HepG2 (cell line): ENCODE results near the gene MTX2. TPM values are rescaled to one million over a fixed set of nuclear protein-coding genes. Genes with fewer than 3 reads are reported as not detected.

ENCODE experiments used
- ARNTL ChIP-seq: sonication (generic); formaldehyde crosslinking; IDR thresholded peaks from 2 replicates; pipeline ENCODE4 v1.4.0; 2020; ENCODE audit warnings: mild to moderate bottlenecking, missing genetic modification reagents
- ELF1 ChIP-seq: sonication (generic); formaldehyde crosslinking; IDR thresholded peaks from 2 replicates; pipeline ENCODE4 v1.4.0; 2020; ENCODE audit warnings: missing genetic modification reagents
- FOXJ3 ChIP-seq: sonication (generic); formaldehyde crosslinking; IDR thresholded peaks from 2 replicates; pipeline ENCODE4 v1.4.0; 2020; ENCODE audit warnings: missing genetic modification reagents, mild to moderate bottlenecking, borderline replicate concordance
- FOXP1 ChIP-seq, 2 experiments: fragments of 450-650 bp in 1 of 2; IDR thresholded peaks; 2 replicates each; pipeline ENCODE4 v1.6.1; 2017 to 2018; ENCODE audit warnings: antibody characterized with exemption in 1 of 2
- HOXD1 ChIP-seq: sonication (generic); formaldehyde crosslinking; IDR thresholded peaks from 2 replicates; pipeline ENCODE4 v1.5.0; 2020; ENCODE audit warnings: missing genetic modification reagents
- MBNL3 ChIP-seq: fragments of 250-450 bp; sonication (Bioruptor Pico); conservative IDR thresholded peaks from 2 replicates; pipeline ENCODE4 v1.8.0; 2022; ENCODE audit warnings: mild to moderate bottlenecking, inconsistent platforms
- MEIS2 ChIP-seq: sonication (generic); formaldehyde crosslinking; IDR thresholded peaks from 2 replicates; pipeline ENCODE4 v1.9.0; 2021; ENCODE audit warnings: mild to moderate bottlenecking, missing genetic modification reagents
- MIXL1 ChIP-seq: IDR thresholded peaks from 2 replicates; pipeline ENCODE4 v1.6.1; 2016
- RBM22 ChIP-seq: fragments of 200-400 bp; formaldehyde crosslinking; optimal IDR thresholded peaks from 2 replicates; pipeline ENCODE3; 2017; ENCODE audit warnings: mild to moderate bottlenecking, low read length, moderate library complexity
- SALL1 ChIP-seq: sonication (generic); formaldehyde crosslinking; IDR thresholded peaks from 2 replicates; pipeline ENCODE4 v1.8.0; 2022; ENCODE audit warnings: mild to moderate bottlenecking, missing genetic modification reagents
- SP4 ChIP-seq: sonication (generic); formaldehyde crosslinking; IDR thresholded peaks from 2 replicates; pipeline ENCODE4 v1.8.1; 2023; ENCODE audit warnings: mild to moderate bottlenecking, missing genetic modification reagents
- TGIF2 ChIP-seq: IDR thresholded peaks from 2 replicates; pipeline ENCODE4 v1.6.1; 2016; ENCODE audit warnings: control low read depth, missing compliant biosample characterization
- YY1 ChIP-seq: IDR thresholded peaks from 2 replicates; pipeline ENCODE4 v1.6.1; 2011; ENCODE audit warnings: low read length, low read depth, moderate library complexity, mild to moderate bottlenecking; ENCODE audit not compliant: insufficient read depth, insufficient replicate concordance
- ZNF10 ChIP-seq: sonication (generic); formaldehyde crosslinking; IDR thresholded peaks from 2 replicates; pipeline ENCODE4 v1.4.0; 2020; ENCODE audit warnings: mild to moderate bottlenecking, low read depth, missing genetic modification reagents, borderline replicate concordance
- ZNF33A ChIP-seq: sonication (generic); formaldehyde crosslinking; IDR thresholded peaks from 2 replicates; pipeline ENCODE4 v1.5.1; 2020; ENCODE audit warnings: missing genetic modification reagents, mild to moderate bottlenecking, moderate library complexity, borderline replicate concordance
- ZNF460 ChIP-seq: sonication (generic); formaldehyde crosslinking; IDR thresholded peaks from 2 replicates; pipeline ENCODE4 v1.5.1; 2020; ENCODE audit warnings: missing genetic modification reagents, mild to moderate bottlenecking, borderline replicate concordance
- ZSCAN31 ChIP-seq: sonication (generic); formaldehyde crosslinking; IDR thresholded peaks from 2 replicates; pipeline ENCODE4 v1.5.0; 2020; ENCODE audit warnings: low read depth, mild to moderate bottlenecking, missing genetic modification reagents
- polyA plus RNA-seq, 8 experiments: library from polyadenylated mRNA; depleted of rRNA in 3 of 8; stranded (reverse) in 7 of 8; unstranded in 1 of 8; fragments of >200 nt; fragmentation: Illumina TruSeq in 4 of 8; extraction: Trizol in 4 of 8; gene quantifications; 2 replicates each; pipeline versions ENCODE4 v1.2.1 to v1.2.3, GENCODE V29; 2011 to 2016; ENCODE audit warnings: low read depth in 4 of 8, missing spikeins in 1 of 8, mixed read lengths in 1 of 8; ENCODE audit not compliant: insufficient read depth in 1 of 8
- total RNA-seq, 5 experiments: library from RNA; depleted of rRNA; stranded (reverse); fragments of >200 nt; fragmentation: Illumina TruSeq; extraction: Trizol; gene quantifications; 2 replicates each; pipeline ENCODE4 v1.2.3, GENCODE V29; 2016; ENCODE audit warnings: low read depth in 1 of 5
- TF ChIP-seq, protein P1 (sequence below): sonication (generic); formaldehyde crosslinking; IDR thresholded peaks from 2 replicates; pipeline ENCODE4 v1.9.0; 2021; ENCODE audit warnings: missing genetic modification reagents, borderline replicate concordance
- TF ChIP-seq, protein P2 (sequence below): sonication (generic); formaldehyde crosslinking; IDR thresholded peaks from 2 replicates; pipeline ENCODE4 v1.5.1; 2020; ENCODE audit warnings: missing genetic modification reagents, mild to moderate bottlenecking, borderline replicate concordance
- TF ChIP-seq, protein P3 (sequence below): IDR thresholded peaks from 2 replicates; pipeline ENCODE4 v1.6.1; 2016; ENCODE audit warnings: low read depth, missing genetic modification reagents, missing compliant biosample characterization
- TF ChIP-seq, protein P4 (sequence below): sonication (generic); formaldehyde crosslinking; IDR thresholded peaks from 2 replicates; pipeline ENCODE4 v1.8.1; 2022; ENCODE audit warnings: mild to moderate bottlenecking, missing genetic modification reagents

The MTX2 gene
- total and polyA plus RNA-seq, 2 of the 13 experiments (the other 11 are each of a cell fraction or from before 2014, with no cell fraction given): 58.1 to 75.7 TPM

DNA sequence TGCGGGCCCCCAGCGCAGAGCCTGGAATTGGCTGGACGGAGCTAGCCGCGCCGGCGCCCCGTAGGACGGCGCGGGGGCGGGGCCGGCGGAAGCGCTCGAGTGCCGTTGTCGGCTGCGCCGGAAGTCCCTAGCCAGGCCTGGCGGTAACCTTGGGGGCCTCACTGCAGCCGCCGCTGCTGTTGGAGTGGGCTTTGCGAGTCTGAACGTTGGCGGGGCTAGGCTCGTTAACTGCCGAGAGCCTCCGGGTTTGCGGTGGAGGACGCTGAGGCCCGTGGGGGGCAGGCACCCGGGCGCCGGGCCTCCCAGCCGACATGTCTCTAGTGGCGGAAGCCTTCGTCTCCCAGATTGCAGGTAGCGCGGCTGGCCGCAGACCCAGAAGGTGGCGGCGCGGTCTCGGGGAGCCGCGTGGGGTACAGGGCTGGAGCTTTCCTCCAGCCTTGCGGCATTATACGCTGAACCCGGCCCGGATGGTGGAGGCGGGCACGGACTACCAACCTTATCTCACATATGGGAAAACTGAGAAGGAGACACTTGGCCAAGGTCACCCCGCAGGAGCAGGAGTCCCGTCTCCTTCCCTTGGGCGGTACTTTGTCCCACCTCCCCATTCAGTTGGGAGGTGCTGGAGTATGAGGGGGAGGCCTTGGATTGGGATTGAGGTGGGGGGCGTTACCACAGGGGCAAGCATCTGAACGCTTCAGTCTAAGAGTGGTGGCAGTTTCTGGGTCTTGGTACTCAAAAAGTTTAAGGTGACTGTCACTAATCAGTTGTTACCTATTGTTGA, at the start of gene MTX2 (continued):
- TF ChIP-seq SALL1 (CRISPR knock-in tag) (peak; percentile 92), MEIS2 (peak; percentile 91), RBM22 (no peak), ZNF10 (CRISPR knock-in tag) (0 out of 2 replicates have a peak, but pooled peaks have one; percentile 32), TGIF2 (CRISPR knock-in tag) (peak; percentile 75; the same call in 1 of the 2 replicates), ZSCAN31 (peak; percentile 98), ZNF460 (CRISPR knock-in tag) (peak; percentile 47; the same call in 1 of the 2 replicates), ZNF33A (CRISPR knock-in tag) (peak; percentile 56; the same call in 1 of the 2 replicates), YY1 (peak; percentile 81), FOXJ3 (peak; percentile 28; the same call in 1 of the 2 replicates), SP4 (CRISPR knock-in tag) (no peak), ELF1 (CRISPR knock-in tag) (peak; percentile 85), FOXP1 (IDR thresholded peaks at IDR 0.05) (no peak), FOXP1 (CRISPR knock-in tag; IDR thresholded peaks at IDR 0.05) (no peak), HOXD1 (CRISPR knock-in tag) (peak; percentile 91), MIXL1 (CRISPR knock-in tag) (0 out of 2 replicates have a peak, but pooled peaks have one; percentile 19), ARNTL (peak; percentile 60; the same call in 1 of the 2 replicates), MBNL3 (CRISPR knock-in tag) (no peak)
- TF ChIP-seq, protein P1, sequence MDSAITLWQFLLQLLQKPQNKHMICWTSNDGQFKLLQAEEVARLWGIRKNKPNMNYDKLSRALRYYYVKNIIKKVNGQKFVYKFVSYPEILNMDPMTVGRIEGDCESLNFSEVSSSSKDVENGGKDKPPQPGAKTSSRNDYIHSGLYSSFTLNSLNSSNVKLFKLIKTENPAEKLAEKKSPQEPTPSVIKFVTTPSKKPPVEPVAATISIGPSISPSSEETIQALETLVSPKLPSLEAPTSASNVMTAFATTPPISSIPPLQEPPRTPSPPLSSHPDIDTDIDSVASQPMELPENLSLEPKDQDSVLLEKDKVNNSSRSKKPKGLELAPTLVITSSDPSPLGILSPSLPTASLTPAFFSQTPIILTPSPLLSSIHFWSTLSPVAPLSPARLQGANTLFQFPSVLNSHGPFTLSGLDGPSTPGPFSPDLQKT (CRISPR knock-in tag): peak; percentile 81; the same call in 1 of the 2 replicates
- TF ChIP-seq, protein P2, sequence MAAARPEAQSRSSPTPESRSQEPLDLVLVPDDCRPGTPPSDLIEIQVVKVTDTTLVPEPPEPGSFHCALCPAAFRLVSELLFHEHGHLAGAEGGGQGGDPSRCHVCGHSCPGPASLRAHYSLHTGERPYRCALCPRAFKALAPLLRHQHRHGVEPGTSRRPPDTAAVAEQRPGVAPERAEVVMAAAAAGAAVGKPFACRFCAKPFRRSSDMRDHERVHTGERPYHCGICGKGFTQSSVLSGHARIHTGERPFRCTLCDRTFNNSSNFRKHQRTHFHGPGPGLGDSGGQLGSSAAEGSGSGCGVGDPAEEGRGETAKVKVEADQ (CRISPR knock-in tag): peak; percentile 84
- TF ChIP-seq, protein P3, sequence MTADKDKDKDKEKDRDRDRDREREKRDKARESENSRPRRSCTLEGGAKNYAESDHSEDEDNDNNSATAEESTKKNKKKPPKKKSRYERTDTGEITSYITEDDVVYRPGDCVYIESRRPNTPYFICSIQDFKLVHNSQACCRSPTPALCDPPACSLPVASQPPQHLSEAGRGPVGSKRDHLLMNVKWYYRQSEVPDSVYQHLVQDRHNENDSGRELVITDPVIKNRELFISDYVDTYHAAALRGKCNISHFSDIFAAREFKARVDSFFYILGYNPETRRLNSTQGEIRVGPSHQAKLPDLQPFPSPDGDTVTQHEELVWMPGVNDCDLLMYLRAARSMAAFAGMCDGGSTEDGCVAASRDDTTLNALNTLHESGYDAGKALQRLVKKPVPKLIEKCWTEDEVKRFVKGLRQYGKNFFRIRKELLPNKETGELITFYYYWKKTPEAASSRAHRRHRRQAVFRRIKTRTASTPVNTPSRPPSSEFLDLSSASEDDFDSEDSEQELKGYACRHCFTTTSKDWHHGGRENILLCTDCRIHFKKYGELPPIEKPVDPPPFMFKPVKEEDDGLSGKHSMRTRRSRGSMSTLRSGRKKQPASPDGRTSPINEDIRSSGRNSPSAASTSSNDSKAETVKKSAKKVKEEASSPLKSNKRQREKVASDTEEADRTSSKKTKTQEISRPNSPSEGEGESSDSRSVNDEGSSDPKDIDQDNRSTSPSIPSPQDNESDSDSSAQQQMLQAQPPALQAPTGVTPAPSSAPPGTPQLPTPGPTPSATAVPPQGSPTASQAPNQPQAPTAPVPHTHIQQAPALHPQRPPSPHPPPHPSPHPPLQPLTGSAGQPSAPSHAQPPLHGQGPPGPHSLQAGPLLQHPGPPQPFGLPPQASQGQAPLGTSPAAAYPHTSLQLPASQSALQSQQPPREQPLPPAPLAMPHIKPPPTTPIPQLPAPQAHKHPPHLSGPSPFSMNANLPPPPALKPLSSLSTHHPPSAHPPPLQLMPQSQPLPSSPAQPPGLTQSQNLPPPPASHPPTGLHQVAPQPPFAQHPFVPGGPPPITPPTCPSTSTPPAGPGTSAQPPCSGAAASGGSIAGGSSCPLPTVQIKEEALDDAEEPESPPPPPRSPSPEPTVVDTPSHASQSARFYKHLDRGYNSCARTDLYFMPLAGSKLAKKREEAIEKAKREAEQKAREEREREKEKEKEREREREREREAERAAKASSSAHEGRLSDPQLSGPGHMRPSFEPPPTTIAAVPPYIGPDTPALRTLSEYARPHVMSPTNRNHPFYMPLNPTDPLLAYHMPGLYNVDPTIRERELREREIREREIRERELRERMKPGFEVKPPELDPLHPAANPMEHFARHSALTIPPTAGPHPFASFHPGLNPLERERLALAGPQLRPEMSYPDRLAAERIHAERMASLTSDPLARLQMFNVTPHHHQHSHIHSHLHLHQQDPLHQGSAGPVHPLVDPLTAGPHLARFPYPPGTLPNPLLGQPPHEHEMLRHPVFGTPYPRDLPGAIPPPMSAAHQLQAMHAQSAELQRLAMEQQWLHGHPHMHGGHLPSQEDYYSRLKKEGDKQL (CRISPR knock-in tag): no peak
- TF ChIP-seq, protein P4, sequence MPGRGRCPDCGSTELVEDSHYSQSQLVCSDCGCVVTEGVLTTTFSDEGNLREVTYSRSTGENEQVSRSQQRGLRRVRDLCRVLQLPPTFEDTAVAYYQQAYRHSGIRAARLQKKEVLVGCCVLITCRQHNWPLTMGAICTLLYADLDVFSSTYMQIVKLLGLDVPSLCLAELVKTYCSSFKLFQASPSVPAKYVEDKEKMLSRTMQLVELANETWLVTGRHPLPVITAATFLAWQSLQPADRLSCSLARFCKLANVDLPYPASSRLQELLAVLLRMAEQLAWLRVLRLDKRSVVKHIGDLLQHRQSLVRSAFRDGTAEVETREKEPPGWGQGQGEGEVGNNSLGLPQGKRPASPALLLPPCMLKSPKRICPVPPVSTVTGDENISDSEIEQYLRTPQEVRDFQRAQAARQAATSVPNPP (CRISPR knock-in tag): peak; percentile 93
